Fibroblast of skin of right biceps (primary cell): ENCODE results near the gene RBBP8.

Source experiments
- DNase-seq: peaks from one replicate; pipeline ENCODE4 v3.0.0-alpha.2; 2013

RBBP8 gene

DNA sequence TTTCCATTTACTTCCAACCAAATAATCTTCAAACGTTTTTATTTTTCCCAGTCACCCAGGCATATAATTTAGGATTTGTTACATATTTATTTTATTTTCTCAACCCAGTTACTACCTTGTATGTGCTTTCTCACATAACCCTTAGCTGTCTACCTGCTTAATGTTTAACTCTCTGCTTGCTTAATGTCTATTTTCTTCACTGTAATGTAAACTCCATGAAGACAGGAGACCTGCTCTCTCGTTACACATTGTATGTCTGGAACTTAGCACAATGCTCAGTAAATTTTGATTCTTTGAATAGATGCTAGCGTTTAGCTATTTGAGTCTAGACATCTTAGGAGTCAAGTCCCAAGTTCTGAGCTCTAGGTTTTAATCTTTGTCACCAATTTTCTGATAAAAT, 70.2 kb downstream of the RBBP8 start:
- no peak for DNase-seq

DNA sequence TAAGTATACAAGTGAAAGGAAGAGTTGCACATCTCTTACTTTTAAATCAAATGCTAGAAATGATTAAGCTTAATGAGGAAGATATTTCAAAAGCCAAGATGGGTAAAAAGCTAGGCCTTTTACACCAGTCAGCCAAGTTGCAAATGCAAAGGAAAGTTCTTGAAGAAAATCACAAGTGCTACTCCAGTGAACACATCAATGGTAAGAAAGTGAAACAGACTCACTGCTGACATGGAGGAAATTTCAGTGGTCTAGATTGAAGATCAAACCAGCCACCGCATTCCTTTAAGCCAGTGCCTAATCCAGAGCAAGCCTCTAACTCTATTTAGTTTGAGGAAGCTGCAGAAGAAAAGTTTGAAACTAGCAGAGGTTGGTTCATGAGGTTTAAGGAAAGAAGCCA, 79.1 kb downstream of the RBBP8 start:
- no peak for DNase-seq

DNA sequence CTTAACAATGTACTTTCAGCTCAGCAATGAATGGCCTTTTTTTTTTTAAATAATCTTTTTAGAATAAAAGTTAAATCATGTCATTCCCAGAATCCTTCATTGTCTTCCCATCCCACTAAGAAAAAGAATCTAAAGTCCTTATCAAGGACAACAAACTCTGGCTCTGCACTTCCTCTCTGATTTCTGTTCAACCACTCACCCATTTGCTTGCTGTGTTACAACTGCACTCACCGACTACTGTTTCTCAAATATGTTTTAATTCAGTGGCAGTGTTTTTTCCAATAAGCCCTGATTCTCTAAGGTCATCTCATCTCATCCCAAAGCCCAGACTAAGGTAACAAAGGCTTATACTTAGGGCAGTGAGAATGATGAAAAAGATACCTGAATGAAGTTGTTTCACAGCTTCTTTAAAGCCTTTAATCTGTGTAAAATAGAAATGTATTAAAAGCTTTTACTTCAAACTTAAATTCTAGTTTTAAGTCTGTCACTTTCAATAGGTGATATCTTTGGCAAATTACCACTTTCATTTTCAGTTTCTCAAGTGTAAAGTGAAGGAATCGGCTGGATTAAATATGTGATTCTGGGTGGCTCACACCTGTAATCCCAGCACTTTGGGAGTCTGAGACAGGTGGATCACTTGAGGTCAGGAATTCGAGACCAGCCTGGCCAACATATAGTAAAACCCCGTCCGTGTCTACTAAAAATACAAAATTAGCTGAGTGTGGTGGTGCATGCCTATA, 87.6 kb downstream of the RBBP8 start:
- DNase-seq, result no peak

DNA sequence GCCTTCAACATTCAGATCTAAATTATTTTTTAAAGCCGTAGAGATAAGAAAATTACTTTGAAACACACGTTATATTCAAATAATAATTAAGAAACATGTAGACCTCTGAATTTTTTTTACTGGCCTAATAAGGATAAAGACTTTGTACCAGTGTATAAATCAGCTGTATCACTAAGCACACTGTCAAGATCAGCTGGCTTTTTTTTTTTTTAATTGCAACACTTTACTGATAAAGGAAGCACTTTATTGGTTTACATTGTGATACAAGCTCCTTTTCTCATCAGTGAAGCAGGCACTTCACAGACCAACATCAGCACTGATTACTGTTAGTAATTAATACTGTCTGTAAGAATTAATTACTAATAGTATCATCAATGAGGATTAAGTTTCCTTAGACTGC, 88.5 kb downstream of the RBBP8 start:
- no peak for DNase-seq

DNA sequence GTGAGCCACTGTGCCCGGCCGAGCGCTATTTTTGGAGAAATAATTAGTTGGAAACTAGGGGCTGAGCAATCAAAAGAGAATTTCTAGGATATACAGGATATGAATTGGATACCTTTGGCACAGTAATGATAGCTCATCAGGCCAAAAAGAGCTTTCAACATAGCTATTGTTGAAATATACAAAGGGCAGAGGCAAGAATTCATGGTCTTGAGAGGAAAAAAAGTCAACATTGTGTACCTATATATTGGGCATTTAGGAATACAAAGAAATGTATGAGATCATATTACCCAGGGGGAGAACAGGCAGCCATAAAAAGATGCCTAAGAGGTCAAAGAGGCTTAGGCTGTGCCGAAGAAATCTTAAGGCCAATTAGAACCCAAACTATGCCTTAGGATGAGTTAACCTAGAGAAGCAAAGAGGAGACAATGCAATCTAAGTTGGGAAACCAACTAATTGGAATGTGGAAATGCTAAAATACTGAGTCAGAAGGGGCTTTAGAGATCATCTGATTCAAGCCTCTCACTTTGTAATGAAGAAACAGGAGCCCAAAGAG, 99.0 kb downstream of the RBBP8 start:
- peak; percentile 92 for DNase-seq

DNA sequence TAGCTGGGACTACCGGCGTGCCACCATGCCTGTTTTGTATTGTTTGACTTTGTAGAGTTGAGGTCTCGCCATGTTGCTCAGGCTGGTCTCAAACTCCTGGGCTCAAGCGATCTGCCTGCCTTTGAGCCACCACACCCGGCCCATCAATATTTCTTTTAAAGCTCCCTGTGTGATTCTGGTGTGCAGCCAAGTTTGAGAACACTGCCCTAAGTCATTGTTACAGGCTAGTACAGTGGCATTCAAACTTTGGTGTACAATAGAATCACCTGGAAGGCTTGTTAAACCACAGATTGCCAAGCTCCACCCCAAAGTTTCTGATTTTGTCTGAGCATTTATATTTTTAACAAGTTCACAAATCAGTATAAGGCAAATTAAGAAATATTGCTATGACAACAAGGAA, 99.9 kb downstream of the RBBP8 start:
- no peak for DNase-seq

DNA sequence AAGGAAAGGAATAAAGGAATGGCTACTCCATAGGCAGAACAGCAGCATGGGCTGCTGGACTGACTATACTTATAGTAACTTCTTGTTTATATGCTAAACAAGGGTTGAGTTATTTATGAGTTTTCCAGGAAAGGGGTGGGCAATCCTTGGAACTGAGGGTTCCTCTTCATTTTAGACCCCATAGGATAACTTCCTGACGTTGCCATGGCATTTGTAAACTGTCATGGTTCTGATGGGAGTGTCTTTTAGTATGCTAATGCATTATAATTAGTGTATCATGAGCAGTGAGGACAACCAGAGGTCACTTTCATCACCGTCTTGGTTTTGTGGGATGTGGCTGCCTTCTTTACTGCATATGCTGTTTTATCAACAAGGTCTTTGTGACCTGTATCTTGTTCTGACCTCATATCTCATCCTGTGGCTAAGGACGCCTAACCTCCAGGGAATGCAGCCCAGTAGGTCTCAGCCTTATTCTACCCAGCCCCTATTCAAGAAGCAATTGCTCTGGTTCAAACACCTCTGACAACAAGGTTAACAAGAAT, 103.6 kb downstream of the RBBP8 start:
- DNase-seq, result no peak

DNA sequence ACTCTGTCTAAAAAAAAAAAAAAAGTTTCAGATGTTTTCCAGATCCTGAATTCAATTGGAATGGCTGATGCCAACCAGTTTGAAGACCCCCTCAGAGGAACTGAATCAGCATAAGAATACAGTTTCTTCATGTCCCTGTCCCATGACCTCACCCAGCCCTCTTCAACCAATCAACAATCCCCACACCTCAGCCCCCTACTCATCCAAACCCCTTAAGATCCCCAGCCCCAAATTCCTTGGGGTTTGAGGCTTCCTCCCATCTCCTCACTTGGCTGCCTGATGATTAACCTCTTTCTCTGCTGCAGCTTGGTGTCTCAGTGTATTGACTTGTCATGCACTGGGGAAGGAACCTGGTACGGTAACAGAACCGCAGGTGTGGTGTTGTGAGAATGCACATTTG, 104.5 kb downstream of the RBBP8 start:
- no peak for DNase-seq

DNA sequence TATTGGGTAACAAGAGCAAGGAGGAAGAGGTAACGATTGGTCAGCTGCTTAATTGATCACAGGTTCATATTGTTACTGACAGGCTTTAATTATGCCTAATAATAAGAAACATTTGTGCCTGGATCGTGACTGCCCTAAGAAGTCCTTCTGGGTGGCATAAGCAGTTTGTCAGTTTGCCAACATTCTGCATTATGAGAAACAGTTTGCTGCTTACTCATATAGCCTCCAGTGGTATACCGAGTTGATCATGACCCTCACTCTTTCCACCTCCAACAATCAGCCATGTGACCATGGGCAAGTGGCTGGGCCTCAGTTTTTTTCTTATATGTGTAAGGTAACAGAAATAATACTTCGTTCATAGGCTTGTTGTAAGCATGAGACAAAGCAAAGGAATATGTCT, 105.6 kb downstream of the RBBP8 start:
- DNase-seq, result peak; percentile 93

DNA sequence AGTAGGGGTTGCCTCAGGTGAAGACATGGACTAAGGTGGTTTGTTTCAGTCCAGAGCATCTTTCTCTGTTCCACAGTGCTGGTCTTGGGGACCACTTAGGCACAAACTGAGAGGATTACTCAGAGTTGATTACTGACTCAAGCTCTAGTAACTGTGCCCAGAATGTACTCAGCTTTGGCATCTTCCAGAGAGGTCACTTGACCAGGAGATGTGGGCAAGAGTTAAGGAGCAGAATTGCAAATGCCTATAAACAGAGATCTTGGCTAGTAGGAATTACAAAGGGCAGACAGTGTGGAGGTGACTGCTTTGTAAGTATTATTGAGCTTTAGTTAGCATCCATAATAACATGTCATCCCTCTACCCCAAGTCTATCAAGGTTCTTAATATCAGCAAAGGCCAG, 109.0 kb downstream of the RBBP8 start:
- no peak for DNase-seq

DNA sequence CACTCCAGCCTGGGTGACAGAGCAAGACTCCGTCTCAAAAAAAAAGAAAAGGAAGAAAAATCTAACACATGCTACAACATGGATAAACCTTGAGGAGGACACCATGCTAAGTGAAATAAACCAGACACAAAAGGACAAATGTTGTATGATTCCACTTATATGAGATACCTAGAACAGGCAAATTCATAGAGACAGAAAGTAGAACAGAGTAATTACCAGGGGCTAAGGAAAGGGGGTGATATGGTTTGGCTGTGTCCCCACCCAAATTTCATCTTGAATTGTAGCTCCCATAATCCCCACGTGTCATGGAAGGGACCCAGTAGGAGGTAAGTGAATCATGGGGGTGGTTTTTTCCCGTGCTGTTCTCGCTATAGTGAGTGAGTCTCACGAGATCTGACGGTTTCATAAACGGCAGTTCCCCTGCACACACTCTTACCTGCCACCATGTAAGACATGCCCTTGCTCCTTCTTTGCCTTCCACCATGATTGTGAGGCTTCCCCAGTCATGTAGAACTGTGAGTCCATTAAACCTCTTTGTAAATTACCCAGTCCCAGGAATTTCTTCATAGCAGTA, 110.8 kb downstream of the RBBP8 start:
- DNase-seq, result no peak

DNA sequence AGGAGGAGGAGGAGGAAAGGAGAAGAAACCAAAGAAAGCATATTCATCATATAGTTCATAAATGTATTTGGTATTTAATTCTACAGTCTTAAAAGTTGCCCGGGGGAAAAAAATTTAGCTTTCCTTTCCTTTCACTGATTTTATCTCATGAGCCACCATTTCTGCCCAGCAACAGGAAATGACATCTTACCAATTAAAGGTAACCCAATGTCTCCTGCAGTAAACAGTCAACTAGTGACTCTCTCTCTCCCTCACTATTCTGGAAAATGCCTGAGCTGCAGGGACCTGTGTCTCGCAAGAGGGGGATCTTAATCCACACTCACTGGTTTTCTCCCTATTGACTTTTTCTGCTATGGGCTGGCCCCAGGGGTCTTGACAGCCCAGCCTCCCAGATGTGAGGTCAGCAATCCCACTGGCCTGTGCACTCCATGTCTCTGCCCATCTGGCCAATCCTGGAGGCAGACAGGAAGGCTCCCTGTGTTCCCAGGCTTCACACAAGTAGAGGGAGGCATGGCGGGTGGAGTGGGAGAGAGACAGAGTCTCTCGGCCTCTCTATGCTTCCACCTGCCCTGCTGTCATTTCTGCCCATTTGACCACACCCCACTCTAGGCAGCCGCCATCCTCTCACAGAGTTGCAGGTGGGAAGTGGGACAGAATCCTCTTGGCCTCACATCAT, 116.7 kb downstream of the RBBP8 start:
- no peak for DNase-seq

DNA sequence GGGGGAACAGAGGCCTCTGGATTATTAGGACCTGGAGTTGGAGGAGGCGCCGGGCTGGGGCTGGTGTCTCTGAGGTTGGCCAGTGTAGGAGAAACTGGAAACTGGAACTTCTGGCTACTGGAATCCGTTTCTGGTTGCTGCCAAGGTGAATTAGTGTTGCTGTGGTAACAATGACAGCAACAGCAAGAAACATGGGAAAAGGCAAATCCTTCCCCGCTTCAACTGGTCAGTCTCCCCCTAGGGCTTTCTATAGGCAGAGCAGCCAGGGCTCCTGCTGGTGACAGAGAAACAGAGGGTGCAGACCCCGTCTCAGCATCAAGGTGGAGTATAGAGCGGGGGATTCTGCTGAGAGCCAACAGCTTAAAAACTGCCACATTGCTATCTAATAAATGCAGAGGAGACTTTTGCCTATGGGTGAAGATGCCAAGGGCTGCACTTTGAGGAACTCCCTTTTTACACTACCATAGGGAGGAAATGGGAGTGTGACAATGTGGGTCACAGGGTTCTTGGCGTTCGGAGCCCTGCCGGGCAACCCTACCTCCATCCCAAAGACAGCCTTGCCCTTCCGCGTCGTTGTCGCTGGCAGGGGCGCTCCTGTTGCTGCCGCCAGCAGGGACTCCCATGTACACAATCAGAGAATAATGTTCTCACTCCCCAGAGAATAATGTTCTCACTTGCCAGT, 120.8 kb downstream of the RBBP8 start:
- DNase-seq, result peak; percentile 55

DNA sequence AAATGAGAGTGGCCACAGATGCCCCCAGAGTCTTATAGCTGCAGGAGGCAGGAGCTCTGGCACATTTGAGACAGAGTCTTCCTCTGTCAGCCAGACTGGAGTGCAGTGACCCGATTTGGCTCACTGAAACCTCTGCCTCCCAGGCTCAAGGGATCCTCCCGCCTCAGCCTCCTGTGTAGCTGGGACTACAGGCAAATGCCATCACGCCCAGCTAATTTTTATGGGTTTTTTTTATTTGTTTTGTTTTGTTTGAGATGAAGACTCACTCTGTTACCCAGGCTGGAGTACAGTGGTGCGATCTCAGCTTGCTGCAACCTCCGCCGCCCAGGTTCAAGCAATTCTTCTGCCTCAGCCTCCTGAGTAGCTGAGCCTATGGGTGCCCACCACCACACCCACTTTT, 121.4 kb downstream of the RBBP8 start:
- no peak for DNase-seq

DNA sequence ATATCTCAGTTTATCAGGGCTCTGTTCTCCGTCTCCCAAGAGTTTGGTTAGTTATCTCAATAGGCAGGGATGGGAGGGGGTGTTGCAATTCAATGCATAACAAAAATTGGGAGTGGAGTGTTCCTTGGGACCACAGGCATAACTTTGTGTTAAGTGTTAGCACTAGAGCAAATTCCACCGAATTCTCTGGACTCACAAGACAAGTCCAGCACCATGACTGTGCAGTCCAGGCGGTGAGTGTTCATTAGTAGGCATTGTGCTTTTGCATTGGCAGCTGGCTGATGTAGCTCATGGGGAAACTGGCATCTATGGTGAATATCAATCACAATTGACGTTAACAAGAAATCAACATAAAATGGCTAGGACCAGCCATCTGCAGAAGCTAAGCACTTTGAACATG, 123.2 kb downstream of the RBBP8 start:
- DNase-seq, result no peak

DNA sequence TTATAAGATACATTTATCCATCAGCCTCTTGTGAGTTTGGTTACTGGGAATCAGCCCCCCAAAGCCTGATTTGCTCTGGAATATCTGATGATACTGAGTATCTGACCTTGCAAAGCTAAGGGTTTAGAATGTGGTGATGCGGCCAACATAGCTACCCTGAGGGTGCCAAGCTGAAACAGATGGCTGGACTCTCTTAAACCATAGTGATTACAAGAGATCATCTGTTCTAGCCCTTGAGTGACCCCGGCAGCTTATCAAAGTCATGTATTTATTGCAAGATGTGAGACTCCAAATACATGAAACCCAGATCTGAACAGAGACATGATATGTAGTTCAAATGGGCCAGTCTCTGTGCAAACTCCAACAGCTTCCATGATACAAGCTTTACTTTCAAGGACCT, 124.0 kb downstream of the RBBP8 start:
- no peak for DNase-seq

DNA sequence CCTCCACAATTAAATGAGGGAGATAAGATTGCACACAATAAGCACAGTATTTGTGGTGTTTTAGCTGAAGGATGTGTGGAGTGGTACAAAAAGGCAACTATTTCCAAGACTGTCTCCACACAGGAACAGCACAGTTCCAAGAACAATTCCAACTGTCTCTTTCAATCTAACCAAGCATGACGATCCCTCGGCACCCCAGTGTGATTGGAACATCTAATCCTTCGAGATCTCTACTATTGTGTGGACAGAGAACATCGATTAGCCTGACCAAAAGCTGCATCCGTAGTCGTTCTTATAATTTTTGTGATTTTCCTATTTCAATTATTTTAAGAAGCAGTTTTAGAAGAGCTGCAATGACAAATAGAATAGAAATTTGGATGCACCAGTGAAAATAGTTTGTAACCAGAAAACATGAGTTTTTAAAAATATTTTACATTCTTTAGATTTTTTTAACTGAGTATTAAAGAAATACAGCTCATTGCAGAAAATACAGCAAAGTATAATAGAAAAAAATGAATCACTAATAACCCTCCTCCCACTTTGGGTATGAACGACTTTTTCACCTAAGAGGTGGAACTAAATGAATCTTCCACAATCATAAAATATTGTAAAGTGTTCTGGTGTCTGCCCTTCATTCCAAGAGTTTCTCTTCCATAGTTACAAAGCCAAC, 125.8 kb downstream of the RBBP8 start:
- peak; percentile 56 for DNase-seq

DNA sequence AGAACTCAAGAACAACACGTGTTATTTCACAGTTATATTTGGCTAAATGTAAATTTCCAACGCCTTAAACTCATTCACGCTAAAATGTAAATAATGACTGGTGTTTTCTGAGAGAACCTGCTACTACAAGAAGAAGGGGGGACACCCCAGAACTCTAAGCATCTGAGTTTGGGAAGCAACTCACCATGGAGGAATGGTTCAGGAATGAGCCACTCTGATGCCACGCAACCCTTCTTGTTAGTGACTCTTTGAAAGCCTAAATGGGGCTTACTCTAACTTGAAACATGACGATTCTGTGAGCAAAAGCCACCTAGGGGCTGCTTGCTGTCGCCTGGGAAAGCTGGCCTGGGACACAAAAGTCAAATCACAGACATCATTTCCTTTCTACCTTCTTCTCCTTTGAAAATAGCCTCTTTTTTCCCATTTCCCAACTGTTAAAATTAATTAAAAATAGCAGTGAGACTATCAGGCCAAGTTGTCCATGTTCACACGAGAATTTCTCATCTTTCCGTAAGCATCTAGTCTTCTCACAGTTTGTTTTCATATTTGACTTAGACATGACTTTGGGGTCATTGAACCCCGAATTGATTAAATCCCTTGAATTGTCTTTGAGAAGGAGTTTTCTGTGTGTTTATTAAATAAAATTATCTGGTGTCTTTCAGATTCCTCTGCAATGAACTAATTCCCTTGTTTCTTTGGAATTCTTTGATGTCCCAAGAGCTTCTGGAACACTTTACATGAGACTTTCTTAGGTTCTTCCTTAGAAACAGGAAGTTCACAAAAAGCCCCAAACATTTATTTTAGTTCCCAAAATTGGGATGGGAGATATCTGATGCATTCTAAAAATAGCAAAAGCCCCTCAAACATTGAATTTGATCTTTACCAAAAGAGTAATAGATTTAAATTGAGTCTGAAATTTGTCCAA, 126.7 kb downstream of the RBBP8 start:
- peak; percentile 47 for DNase-seq

DNA sequence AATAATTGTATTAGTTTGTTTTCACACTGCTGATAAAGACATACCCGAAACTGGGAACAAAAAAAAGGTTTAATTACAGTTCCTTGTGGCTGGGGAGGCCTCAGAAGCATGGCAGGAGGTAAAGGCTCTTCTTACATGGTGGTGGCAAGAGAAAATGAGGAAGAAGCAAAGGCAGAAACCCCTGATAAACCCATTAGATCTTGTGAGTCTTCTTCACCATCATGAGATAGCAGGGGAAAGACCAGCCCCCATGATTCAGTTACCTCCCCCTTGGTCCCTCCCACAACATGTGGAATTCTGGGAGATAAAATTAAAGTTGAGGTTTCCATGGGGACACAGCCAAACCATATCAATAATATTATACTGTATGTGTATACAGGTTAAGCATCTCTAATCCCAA, 128.9 kb downstream of the RBBP8 start:
- no peak for DNase-seq

DNA sequence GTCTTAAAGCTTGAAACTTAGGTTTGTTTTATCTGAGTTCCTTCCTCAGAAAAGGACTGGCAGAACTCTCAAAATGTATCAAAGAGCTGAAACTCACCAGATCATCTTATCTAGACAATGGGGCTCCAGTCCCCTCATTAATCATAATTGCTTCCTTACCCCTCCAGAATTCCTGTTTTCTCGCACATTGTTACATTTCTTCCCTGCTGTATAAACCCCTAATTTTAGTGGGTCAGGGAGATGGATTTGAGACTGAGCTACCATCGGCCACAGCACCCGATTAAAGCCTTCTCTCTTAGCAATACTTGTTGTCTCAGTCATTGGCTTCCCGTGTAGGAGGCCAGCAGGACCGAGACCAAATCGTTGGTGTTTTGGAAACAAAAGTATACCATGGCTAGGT, 130.4 kb downstream of the RBBP8 start:
- no peak for DNase-seq

DNA sequence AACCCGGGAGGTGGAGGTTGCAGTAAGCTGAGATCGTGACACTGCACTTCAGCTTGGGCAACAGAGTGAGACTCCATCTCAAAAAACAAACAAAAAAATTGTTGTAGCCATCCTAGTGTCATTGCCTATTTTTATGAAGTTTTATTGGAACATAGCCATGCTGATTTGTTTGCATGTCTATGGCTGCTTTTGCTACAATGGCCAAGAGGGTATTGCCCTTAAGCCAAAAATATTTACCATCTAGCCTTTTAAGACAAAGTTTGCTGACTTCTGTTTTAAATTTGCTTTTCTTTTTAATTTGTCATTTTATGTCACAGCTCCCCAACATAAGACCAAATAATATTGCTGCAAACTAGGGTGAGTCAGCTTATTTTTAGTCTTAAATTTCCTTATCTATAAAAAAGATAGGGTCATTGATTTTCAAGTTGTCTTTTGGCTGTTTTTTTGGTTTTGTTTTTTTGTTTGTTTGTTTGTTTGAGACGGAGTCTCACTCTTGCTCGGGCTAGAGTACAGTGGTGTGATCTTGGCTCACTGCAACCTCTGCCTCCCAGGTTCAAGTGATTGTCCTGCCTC, 132.2 kb downstream of the RBBP8 start:
- no peak for DNase-seq
